A549 (cell line): Measurements from ENCODE around the gene HIPK3. TPM values are rescaled to one million over a fixed set of nuclear protein-coding genes. Genes with fewer than 3 reads are reported as not detected.

Source experiments
- ATAC-seq, 2 experiments: fragments of 200-7000 bp in 1 of 2; fragments of >200 bp in 1 of 2; cut with Nextera tagmentation in 1 of 2; cut with Tn5 transposase in 1 of 2; 3 replicates each; pipeline versions ENCODE4 v1.8.0 to v1.9.1; 2018 to 2020; ENCODE audit warnings: mild to moderate bottlenecking in 1 of 2, moderate library complexity in 1 of 2
- CTCF ChIA-PET: fragments of 300-600 bp; sonication (Branson Sonifier 250); formaldehyde crosslinking; extraction: SDS; loops from one replicate; lab custom pipeline; 2021; ENCODE audit warnings: antibody characterized with exemption, inconsistent platforms; lab: Yijun Ruan, JAX
- POLR2A ChIA-PET: fragments of 350-600 bp; formaldehyde crosslinking; extraction: SDS; loops from one replicate; lab custom pipeline; 2021; ENCODE audit warnings: antibody characterized with exemption, inconsistent platforms; lab: Yijun Ruan, JAX
- DNase-seq, 2 experiments: peaks; one replicate each; pipeline versions ENCODE4 v3.0.0 to v3.0.0-alpha.2; 2011 to 2016; ENCODE audit warnings: low read depth in 1 of 2, low spot score in 1 of 2
- FAIRE-seq: peaks from 2 replicates; lab custom pipeline; 2011; peaks lifted over from hg19 to GRCh38; lab: Jason Lieb, UNC
- H3K27ac ChIP-seq, 2 experiments: fragments of >200 bp; sonication (Bioruptor Twin); formaldehyde crosslinking; 3 replicates each; pipeline ENCODE4 v1.5.1; 2016 to 2017
- H3K4me1 ChIP-seq: fragments of >200 bp; sonication (Bioruptor Twin); formaldehyde crosslinking; 3 replicates; pipeline ENCODE4 v1.6.1; 2016
- H3K4me2 ChIP-seq: fragments of >200 bp; sonication (Bioruptor Twin); formaldehyde crosslinking; 3 replicates; pipeline ENCODE4 v1.6.1; 2016
- H3K4me3 ChIP-seq: fragments of >200 bp; sonication (Bioruptor Twin); formaldehyde crosslinking; 3 replicates; pipeline ENCODE4 v1.5.1; 2016
- H3K9me3 ChIP-seq: fragments of >200 bp; sonication (Bioruptor Twin); formaldehyde crosslinking; 3 replicates; pipeline ENCODE4 v1.6.1; 2016
- ATOH8 ChIP-seq: fragments of 250-450 bp; sonication (Bioruptor Pico); IDR thresholded peaks from 2 replicates; pipeline ENCODE4 v1.5.0; 2020; ENCODE audit warnings: low read depth, mild to moderate bottlenecking, moderate library complexity
- BCL3 ChIP-seq: fragments of >200 bp; sonication (Bioruptor Twin); formaldehyde crosslinking; IDR thresholded peaks from 3 replicates; pipeline ENCODE4 v1.6.1; 2016
- CBX2 ChIP-seq: fragments of 200-600 bp; sonication (generic); IDR thresholded peaks from 2 replicates; pipeline ENCODE4 v1.6.1; 2016; ENCODE audit warnings: low read depth, mild to moderate bottlenecking, borderline replicate concordance
- CBX8 ChIP-seq: fragments of 200-600 bp; sonication (generic); IDR thresholded peaks from 2 replicates; pipeline ENCODE4 v1.6.1; 2016
- CTCF ChIP-seq: fragments of >200 bp; sonication (Bioruptor Twin); formaldehyde crosslinking; IDR thresholded peaks from 3 replicates; pipeline ENCODE4 v1.5.1; 2016
- EHF ChIP-seq: fragments of 250-450 bp; sonication (Bioruptor Pico); IDR thresholded peaks from 2 replicates; pipeline ENCODE4 v1.5.0; 2020; ENCODE audit warnings: mild to moderate bottlenecking
- EHMT2 ChIP-seq: fragments of 200-600 bp; sonication (generic); IDR thresholded peaks from 2 replicates; pipeline ENCODE4 v1.6.1; 2016; ENCODE audit warnings: antibody characterized with exemption, low read depth, mild to moderate bottlenecking, moderate library complexity
- EP300 ChIP-seq, 2 experiments: fragments of >200 bp; sonication (Bioruptor Twin); formaldehyde crosslinking; IDR thresholded peaks; 2 replicates in 1 of 2; 3 replicates in 1 of 2; pipeline ENCODE4 v1.6.1; 2016 to 2017
- ESRRA ChIP-seq: fragments of 150-350 bp; IDR thresholded peaks from 2 replicates; pipeline ENCODE4 v1.6.1; 2014; ENCODE audit warnings: mild to moderate bottlenecking, low read length, borderline replicate concordance
- HDAC2 ChIP-seq: fragments of 200-600 bp; sonication (generic); IDR thresholded peaks from 2 replicates; pipeline ENCODE4 v1.6.1; 2016
- HMGXB4 ChIP-seq: fragments of 250-450 bp; sonication (Bioruptor Pico); IDR thresholded peaks from 2 replicates; pipeline ENCODE4 v1.5.0; 2021; ENCODE audit warnings: mild to moderate bottlenecking, moderate library complexity, borderline replicate concordance
- JUN ChIP-seq, 2 experiments: fragments of >200 bp; sonication (Bioruptor Twin); formaldehyde crosslinking; IDR thresholded peaks; 2 replicates in 1 of 2; 3 replicates in 1 of 2; pipeline ENCODE4 v1.6.1; 2016 to 2017
- JUNB ChIP-seq: fragments of >200 bp; sonication (Bioruptor Twin); formaldehyde crosslinking; IDR thresholded peaks from 2 replicates; pipeline ENCODE4 v1.6.1; 2016
- MAX ChIP-seq: IDR thresholded peaks from 2 replicates; pipeline ENCODE4 v1.6.1; 2012
- MAZ ChIP-seq: fragments of 150-350 bp; IDR thresholded peaks from 2 replicates; pipeline ENCODE4 v1.6.1; 2014; ENCODE audit warnings: antibody characterized with exemption, low read depth, low read length, borderline replicate concordance
- NFE2L2 ChIP-seq: fragments of 150-350 bp; conservative IDR thresholded peaks from 2 replicates; pipeline ENCODE4 v1.6.1; 2014; ENCODE audit warnings: low read length
- NR3C1 ChIP-seq: fragments of >200 bp; sonication (Bioruptor Twin); formaldehyde crosslinking; IDR thresholded peaks from 3 replicates; pipeline ENCODE4 v1.6.1; 2017
- POLR2AphosphoS2 ChIP-seq: conservative IDR thresholded peaks from 2 replicates; pipeline ENCODE4 v1.6.1; 2012; ENCODE audit warnings: low read length, improper control_type of control experiment, inconsistent platforms
- RARB ChIP-seq: fragments of 250-450 bp; sonication (Bioruptor Pico); IDR thresholded peaks from 2 replicates; pipeline ENCODE4 v1.8.0; 2021; ENCODE audit warnings: mild to moderate bottlenecking, moderate library complexity
- RCOR1 ChIP-seq: fragments of 150-350 bp; IDR thresholded peaks from 2 replicates; pipeline ENCODE4 v1.6.1; 2014; ENCODE audit warnings: antibody characterized with exemption, low read length, low read depth
- RFX5 ChIP-seq: fragments of 450-650 bp; IDR thresholded peaks from 2 replicates; pipeline ENCODE4 v1.7.1; 2014; ENCODE audit warnings: antibody characterized with exemption, mild to moderate bottlenecking, moderate library complexity
- SMC3 ChIP-seq: fragments of >200 bp; sonication (Bioruptor Twin); formaldehyde crosslinking; IDR thresholded peaks from 3 replicates; pipeline ENCODE4 v1.6.1; 2018; ENCODE audit warnings: inconsistent platforms
- SREBF2 ChIP-seq: fragments of 450-650 bp; IDR thresholded peaks from 2 replicates; pipeline ENCODE4 v1.6.1; 2014; ENCODE audit warnings: mild to moderate bottlenecking, moderate library complexity
- ZFP36 ChIP-seq: fragments of 450-650 bp; IDR thresholded peaks from 2 replicates; pipeline ENCODE4 v1.6.1; 2014; ENCODE audit warnings: borderline replicate concordance; ENCODE audit not compliant: partially characterized antibody
- ZSCAN20 ChIP-seq: fragments of 250-450 bp; sonication (Bioruptor Pico); IDR thresholded peaks from 2 replicates; pipeline ENCODE4 v1.8.0; 2022; ENCODE audit warnings: mild to moderate bottlenecking, moderate library complexity
- WGBS: methylation state at CpG from one replicate; pipeline ENCODE4 v1.1.6; 2017; ENCODE audit errors: missing lambda C conversion rate; 5-methylcytosine and 5-hydroxymethylcytosine counted together
- polyA plus RNA-seq, 4 experiments: library from polyadenylated mRNA; depleted of rRNA in 3 of 4; stranded (reverse); fragments of >200 nt; fragmentation: RNase III in 1 of 4; extraction: RNeasy Plus Mini Kit Qiagen cat#74134 plus additional on column Dnase treatment in 1 of 4; gene quantifications; 2 replicates in 3 of 4; 3 replicates in 1 of 4; pipeline ENCODE4 v1.2.3, GENCODE V29; 2011 to 2017
- TF ChIP-seq, protein P1 (sequence below): fragments of 450-650 bp; IDR thresholded peaks from 2 replicates; pipeline ENCODE4 v1.6.1; 2014; ENCODE audit warnings: antibody characterized with exemption
- TF ChIP-seq, protein P2 (sequence below): fragments of 200-600 bp; sonication (generic); IDR thresholded peaks from 2 replicates; pipeline ENCODE4 v1.6.1; 2016; ENCODE audit warnings: antibody characterized with exemption, mild to moderate bottlenecking, moderate library complexity
- TF ChIP-seq, protein P3 (sequence below): IDR thresholded peaks from 2 replicates; pipeline ENCODE4 v1.6.1; 2012; ENCODE audit warnings: low read depth, borderline replicate concordance

HIPK3 gene
- polyA plus RNA-seq, 2 of the 4 experiments (the other 2 are of a cell fraction): 15.1 to 31.6 TPM

GRCh38 chr11:33402066-33402465, 144.9 kb downstream of the HIPK3 start:
- CTCF ChIA-PET: interaction anchor here (1.0 kb wide), 1 partner anchor 267 kb away, joined by 3 read pairs; no protein-coding TSS in a partner anchor
- POLR2A ChIA-PET: no interaction called here
- 76% methylated on average over 2 of the region's 2 CpGs for WGBS
- no peak for TF ChIP-seq ESRRA
- TF ChIP-seq CBX8: no peak
- TF ChIP-seq BCL3: no peak
- no peak for TF ChIP-seq NFE2L2
- no peak for TF ChIP-seq SREBF2
- TF ChIP-seq ZSCAN20: no peak
- no peak for TF ChIP-seq ZFP36
- no peak for TF ChIP-seq JUN (IDR thresholded peaks at IDR 0.05)
- TF ChIP-seq RARB (CRISPR knock-in tag): no peak
- TF ChIP-seq HDAC2: no peak
- no peak for TF ChIP-seq HMGXB4 (CRISPR knock-in tag)
- TF ChIP-seq SMC3: no peak
- TF ChIP-seq, protein P1, sequence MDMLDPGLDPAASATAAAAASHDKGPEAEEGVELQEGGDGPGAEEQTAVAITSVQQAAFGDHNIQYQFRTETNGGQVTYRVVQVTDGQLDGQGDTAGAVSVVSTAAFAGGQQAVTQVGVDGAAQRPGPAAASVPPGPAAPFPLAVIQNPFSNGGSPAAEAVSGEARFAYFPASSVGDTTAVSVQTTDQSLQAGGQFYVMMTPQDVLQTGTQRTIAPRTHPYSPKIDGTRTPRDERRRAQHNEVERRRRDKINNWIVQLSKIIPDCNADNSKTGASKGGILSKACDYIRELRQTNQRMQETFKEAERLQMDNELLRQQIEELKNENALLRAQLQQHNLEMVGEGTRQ: no peak
- Histone ChIP-seq H3K4me1 (no peaks in the 10 kb centered on the region), H3K9me3 (no peaks in the 10 kb centered on the region), H3K4me3 (no peak overlapping the region), H3K27ac (no peak overlapping the region), H3K4me2 (no peak overlapping the region)
- DNase-seq (no peak), FAIRE-seq (no peak), ATAC-seq (no peak)

DNA sequence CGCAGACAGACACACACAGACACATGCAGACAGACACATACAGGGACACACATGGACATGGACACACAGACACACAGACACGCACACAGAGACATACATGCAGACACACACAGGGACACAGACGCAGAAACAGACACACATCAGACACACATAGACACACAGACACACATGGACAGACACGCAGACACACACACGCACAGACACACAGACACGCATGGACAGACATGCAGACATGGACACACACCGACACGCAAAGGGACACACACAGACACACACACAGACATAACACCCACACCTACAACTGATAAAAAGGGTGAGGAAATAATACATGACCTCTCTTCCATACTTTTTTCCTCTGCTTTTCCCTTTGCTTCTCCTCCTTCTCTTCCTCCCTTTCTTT, 146.2 kb downstream of the HIPK3 start:
- no peaks in the 10 kb centered on the region for H3K4me1 ChIP-seq
- H3K9me3 ChIP-seq: no peaks in the 10 kb centered on the region
- H3K4me2 ChIP-seq: no peak overlapping the region
- DNase-seq (no peak), FAIRE-seq (no peak), ATAC-seq (no peak)
- CTCF ChIA-PET: no interaction called here
- H3K4me3 ChIP-seq: no peak overlapping the region
- TF ChIP-seq EHF (CRISPR knock-in tag) (no peak), CTCF (no peak), ATOH8 (CRISPR knock-in tag) (no peak), POLR2AphosphoS2 (no peak), RCOR1 (no peak), CBX2 (no peak), EP300 (IDR thresholded peaks at IDR 0.05) (no peak), JUNB (no peak), MAZ (no peak), EHMT2 (no peak), RFX5 (no peak), NR3C1 (no peak), MAX (no peak)
- TF ChIP-seq, protein P2, sequence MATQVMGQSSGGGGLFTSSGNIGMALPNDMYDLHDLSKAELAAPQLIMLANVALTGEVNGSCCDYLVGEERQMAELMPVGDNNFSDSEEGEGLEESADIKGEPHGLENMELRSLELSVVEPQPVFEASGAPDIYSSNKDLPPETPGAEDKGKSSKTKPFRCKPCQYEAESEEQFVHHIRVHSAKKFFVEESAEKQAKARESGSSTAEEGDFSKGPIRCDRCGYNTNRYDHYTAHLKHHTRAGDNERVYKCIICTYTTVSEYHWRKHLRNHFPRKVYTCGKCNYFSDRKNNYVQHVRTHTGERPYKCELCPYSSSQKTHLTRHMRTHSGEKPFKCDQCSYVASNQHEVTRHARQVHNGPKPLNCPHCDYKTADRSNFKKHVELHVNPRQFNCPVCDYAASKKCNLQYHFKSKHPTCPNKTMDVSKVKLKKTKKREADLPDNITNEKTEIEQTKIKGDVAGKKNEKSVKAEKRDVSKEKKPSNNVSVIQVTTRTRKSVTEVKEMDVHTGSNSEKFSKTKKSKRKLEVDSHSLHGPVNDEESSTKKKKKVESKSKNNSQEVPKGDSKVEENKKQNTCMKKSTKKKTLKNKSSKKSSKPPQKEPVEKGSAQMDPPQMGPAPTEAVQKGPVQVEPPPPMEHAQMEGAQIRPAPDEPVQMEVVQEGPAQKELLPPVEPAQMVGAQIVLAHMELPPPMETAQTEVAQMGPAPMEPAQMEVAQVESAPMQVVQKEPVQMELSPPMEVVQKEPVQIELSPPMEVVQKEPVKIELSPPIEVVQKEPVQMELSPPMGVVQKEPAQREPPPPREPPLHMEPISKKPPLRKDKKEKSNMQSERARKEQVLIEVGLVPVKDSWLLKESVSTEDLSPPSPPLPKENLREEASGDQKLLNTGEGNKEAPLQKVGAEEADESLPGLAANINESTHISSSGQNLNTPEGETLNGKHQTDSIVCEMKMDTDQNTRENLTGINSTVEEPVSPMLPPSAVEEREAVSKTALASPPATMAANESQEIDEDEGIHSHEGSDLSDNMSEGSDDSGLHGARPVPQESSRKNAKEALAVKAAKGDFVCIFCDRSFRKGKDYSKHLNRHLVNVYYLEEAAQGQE: no peak
- TF ChIP-seq, protein P3, sequence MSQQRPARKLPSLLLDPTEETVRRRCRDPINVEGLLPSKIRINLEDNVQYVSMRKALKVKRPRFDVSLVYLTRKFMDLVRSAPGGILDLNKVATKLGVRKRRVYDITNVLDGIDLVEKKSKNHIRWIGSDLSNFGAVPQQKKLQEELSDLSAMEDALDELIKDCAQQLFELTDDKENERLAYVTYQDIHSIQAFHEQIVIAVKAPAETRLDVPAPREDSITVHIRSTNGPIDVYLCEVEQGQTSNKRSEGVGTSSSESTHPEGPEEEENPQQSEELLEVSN: no peak
- no peak overlapping the region for H3K27ac ChIP-seq
- POLR2A ChIA-PET: no interaction called here
- 90% methylated on average over 8 of the region's 8 CpGs for WGBS
